H1 (cell line): ENCODE measurements around the gene KNDC1. TPM values are rescaled to one million over a fixed set of nuclear protein-coding genes. Genes with fewer than 3 reads are reported as not detected.

Source experiments
- CBX8 ChIP-seq: fragments of 300-800, 300-1000 bp; sonication (generic); IDR thresholded peaks from 2 replicates; pipeline ENCODE4 v1.7.1; 2016; ENCODE audit warnings: low read depth, low read length, borderline replicate concordance
- CEBPB ChIP-seq: IDR thresholded peaks from 2 replicates; pipeline ENCODE4 v1.6.1; 2012; ENCODE audit warnings: low read depth, low read length
- CHD1 ChIP-seq: IDR thresholded peaks from 2 replicates; pipeline ENCODE4 v1.6.1; 2012; ENCODE audit warnings: low read depth, low read length, improper control_type of control experiment
- MAFK ChIP-seq: IDR thresholded peaks from 2 replicates; pipeline ENCODE4 v1.6.1; 2012; ENCODE audit warnings: low read depth, mild to moderate bottlenecking, improper control_type of control experiment, low read length
- POLR2A ChIP-seq, 2 experiments: IDR thresholded peaks; 1 replicate in 1 of 2; 2 replicates in 1 of 2; pipeline ENCODE4 v1.6.1; 2011; ENCODE audit warnings: low read depth in 2 of 2, low read length in 2 of 2, mild to moderate bottlenecking in 2 of 2; ENCODE audit errors: control extremely low read depth in 1 of 2
- POLR2AphosphoS5 ChIP-seq: IDR thresholded peaks from 2 replicates; pipeline ENCODE4 v1.6.1; 2011; ENCODE audit warnings: low read depth, low read length
- RXRA ChIP-seq: IDR thresholded peaks from 2 replicates; pipeline ENCODE4 v1.6.1; 2011; ENCODE audit warnings: low read depth, mild to moderate bottlenecking, low read length, moderate library complexity; ENCODE audit not compliant: insufficient read depth
- YY1 ChIP-seq: IDR thresholded peaks from 2 replicates; pipeline ENCODE4 v1.6.1; 2011; ENCODE audit warnings: low read depth, mild to moderate bottlenecking, low read length
- polyA plus RNA-seq, 7 experiments: library from polyadenylated mRNA; depleted of rRNA in 3 of 7; stranded (reverse) in 5 of 7; unstranded in 2 of 7; fragments of >200 nt in 5 of 7; fragments of 200-250 nt in 2 of 7; gene quantifications; 1 replicate in 5 of 7; 2 replicates in 1 of 7; 4 replicates in 1 of 7; pipeline versions ENCODE4 v1.2.1 to v1.2.3, GENCODE V29; 2011 to 2013; ENCODE audit warnings: missing spikeins in 2 of 7, mixed read lengths in 2 of 7
- total RNA-seq: library from RNA; stranded (reverse); fragmentation: NEBNext Ultra II Directional; extraction: Animal tissue kit (Norgen Biotek cat#: 25700); gene quantifications from 2 replicates; pipeline ENCODE4 v1.2.1, GENCODE V29; 2021

The KNDC1 gene
- total and polyA plus RNA-seq, 2 of the 8 experiments (the other 6 are each of a cell fraction or from before 2014, with no cell fraction given) = 7.5 to 16.7 TPM

DNA sequence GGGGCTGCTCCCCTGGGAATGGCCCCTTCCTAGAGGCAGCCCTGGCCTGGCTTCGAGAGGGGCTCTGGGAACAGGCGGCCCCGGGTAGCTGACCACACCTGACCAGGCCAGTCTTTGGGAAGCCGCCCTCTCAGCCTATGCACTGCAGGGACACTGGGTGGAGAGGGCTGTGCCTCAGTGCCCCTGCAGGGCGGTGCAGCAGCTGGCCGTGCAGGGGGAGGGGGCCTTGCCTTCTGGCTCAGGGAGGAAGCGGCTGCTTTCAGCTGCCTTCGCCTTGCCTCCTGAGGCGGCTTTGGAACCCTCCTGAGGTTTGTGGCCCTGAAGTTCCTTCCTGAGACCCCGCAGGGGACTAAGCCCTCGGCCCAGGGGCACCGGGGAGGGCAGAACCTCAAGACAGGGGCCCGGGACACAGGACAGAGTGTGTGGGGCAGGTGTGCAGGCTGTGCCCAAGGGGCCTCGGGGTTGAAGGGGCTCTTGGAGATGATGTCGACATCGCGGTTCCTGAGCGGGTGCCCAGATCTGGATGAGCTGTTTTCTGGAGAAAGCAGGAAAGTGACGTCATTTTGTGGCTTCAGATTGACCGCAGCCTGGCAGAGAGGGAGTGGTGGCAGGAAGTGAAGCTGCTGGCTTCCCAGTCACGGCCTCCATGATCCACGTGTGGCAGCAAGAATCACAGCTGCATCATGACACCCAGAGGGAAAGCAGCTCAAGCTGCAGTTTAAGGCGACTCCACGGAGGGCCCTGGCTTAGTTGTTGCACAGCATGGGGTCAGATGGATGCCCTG lies 99.0 kb downstream of the KNDC1 start (continued):
- TF ChIP-seq MAFK (no peak), YY1 (no peak), RXRA (no peak), CEBPB (no peak), CBX8 (no peak), POLR2A (IDR thresholded peaks at IDR 0.05; ENCODE audit: control extremely low read depth in 1 of 2, low read depth in 2 of 2, low read length in 2 of 2) (no peak), CHD1 (no peak), POLR2AphosphoS5 (no peak)
